ENCODE measurements around the gene NHEJ1.

GRCh38 chr2:219034823-219035222, 125.8 kb downstream of the NHEJ1 start:
- no peak for TF ChIP-seq CTCF (IDR thresholded peaks at IDR 0.05; ENCODE audit: insufficient read depth, low read depth, low read length)
- no peak for TF ChIP-seq EZH2 (IDR thresholded peaks at IDR 0.05; ENCODE audit: insufficient read depth, low read length)
